GM12892 (cell line): Measurements from ENCODE around the gene TANK.

Experiments used
- POLR2A ChIP-seq: IDR thresholded peaks from 2 replicates; pipeline ENCODE4 v1.6.1; 2011; ENCODE audit warnings: low read depth, low read length, control low read depth
- POLR2AphosphoS5 ChIP-seq: IDR thresholded peaks from 2 replicates; pipeline ENCODE4 v1.6.1; 2011; ENCODE audit warnings: low read depth, low read length, control low read depth
- TAF1 ChIP-seq: IDR thresholded peaks from 2 replicates; pipeline ENCODE4 v1.6.1; 2011; ENCODE audit warnings: low read depth, mild to moderate bottlenecking, control low read depth, low read length, borderline replicate concordance

DNA sequence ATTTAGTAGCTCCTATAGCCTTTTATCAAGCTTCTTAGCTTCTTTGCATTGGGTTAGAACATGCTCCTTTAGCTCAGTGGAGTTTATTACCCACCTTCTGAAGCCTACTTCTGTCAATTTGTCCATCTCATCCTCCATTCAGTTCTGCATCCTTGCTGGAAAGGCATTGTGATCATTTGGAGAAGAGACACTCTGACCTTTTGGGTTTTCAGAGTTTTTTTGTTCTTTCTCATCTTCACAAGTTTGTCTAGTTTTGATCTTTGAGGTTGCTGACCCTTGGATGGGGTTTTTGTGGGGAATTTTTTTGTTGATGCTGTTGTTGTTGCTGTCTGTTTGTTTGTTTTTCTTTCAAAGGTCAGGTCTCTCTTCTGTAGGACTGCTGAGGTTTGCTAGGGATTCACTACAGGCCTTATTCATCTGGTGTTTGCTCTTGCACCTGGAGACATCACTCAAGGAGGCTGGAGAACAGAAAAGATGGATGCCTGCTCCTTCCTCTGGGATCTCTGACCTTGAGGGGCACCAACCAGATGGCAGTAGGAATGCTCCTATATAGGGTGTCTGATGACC lies 13.9 kb upstream of the TANK start:
- TF ChIP-seq POLR2AphosphoS5: no peak
- TF ChIP-seq POLR2A: no peak
- no peak for TF ChIP-seq TAF1
